PC-9 (cell line): ENCODE results near the gene SMURF1. TPM values are rescaled to one million over a fixed set of nuclear protein-coding genes. Genes with fewer than 3 reads are reported as not detected.
A peak's percentile ranks its signal among the peaks of the same experiment; 100 is the strongest.

Experiments used
- BruUV-seq: library from RNA; stranded (reverse); fragments of 400-500 nt; replicated peaks from 2 replicates; lab custom pipeline; 2021; lab: Mats Ljungman, UMichigan
- CTCF ChIA-PET: fragments of 300-600 bp; sonication (Branson Sonifier 250); formaldehyde crosslinking; loops from one replicate; lab custom pipeline; 2022; ENCODE audit warnings: antibody characterized with exemption; lab: Charles Lee
- POLR2A ChIA-PET: fragments of 300-600 bp; sonication (Branson Sonifier 250); formaldehyde crosslinking; loops from one replicate; lab custom pipeline; 2022; ENCODE audit warnings: antibody characterized with exemption; ENCODE audit not compliant: unreplicated experiment; lab: Charles Lee
- DNase-seq, 2 experiments: peaks; one replicate each; pipeline versions ENCODE4 v3.0.0 to v3.0.0-alpha.2; 2015 to 2022; ENCODE audit warnings: mixed read lengths in 1 of 2
- H2AFZ ChIP-seq: fragments of 200-600 bp; sonication (generic); 2 replicates; pipeline ENCODE4 v1.8.1; 2017; ENCODE audit warnings: antibody characterized with exemption
- H3F3A ChIP-seq: fragments of 200-600 bp; sonication (generic); 2 replicates; pipeline ENCODE4 v1.8.1; 2017; ENCODE audit warnings: antibody characterized with exemption, mild to moderate bottlenecking, low read depth; ENCODE audit not compliant: insufficient read depth
- H3K27ac ChIP-seq: fragments of 200-600 bp; sonication (generic); 2 replicates; pipeline ENCODE4 v1.6.1; 2016; ENCODE audit warnings: mixed run types
- H3K27me3 ChIP-seq: fragments of 200-600 bp; sonication (generic); 2 replicates; pipeline ENCODE4 v1.6.1; 2016; ENCODE audit warnings: low read depth, mixed run types; ENCODE audit not compliant: insufficient read depth
- H3K36me3 ChIP-seq: fragments of 200-600 bp; sonication (generic); 2 replicates; pipeline ENCODE4 v1.6.1; 2016; ENCODE audit warnings: low read depth, mixed run types
- H3K4me1 ChIP-seq: fragments of 200-600 bp; sonication (generic); replicated peaks from 2 replicates; pipeline ENCODE4 v1.6.1; 2016; ENCODE audit warnings: mixed run types; ENCODE audit not compliant: insufficient read depth
- H3K4me2 ChIP-seq: fragments of 200-600 bp; sonication (generic); 2 replicates; pipeline ENCODE4 v1.6.1; 2017; ENCODE audit warnings: mixed run types
- H3K4me3 ChIP-seq: fragments of 200-600 bp; sonication (generic); 2 replicates; pipeline ENCODE4 v1.6.1; 2016; ENCODE audit warnings: mixed run types
- H3K79me2 ChIP-seq: fragments of 200-600 bp; sonication (generic); 2 replicates; pipeline ENCODE4 v1.6.1; 2017; ENCODE audit warnings: low read depth, mixed run types
- H3K9me2 ChIP-seq: fragments of 200-600 bp; sonication (generic); 2 replicates; pipeline ENCODE4 v1.8.1; 2017; ENCODE audit warnings: mild to moderate bottlenecking; ENCODE audit not compliant: insufficient read depth
- H3K9me3 ChIP-seq: fragments of 200-600 bp; sonication (generic); 2 replicates; pipeline ENCODE4 v1.8.1; 2016; ENCODE audit warnings: low read depth; ENCODE audit not compliant: insufficient read depth
- H4K20me1 ChIP-seq: fragments of 200-600 bp; sonication (generic); 2 replicates; pipeline ENCODE4 v1.8.1; 2017; ENCODE audit not compliant: insufficient read depth
- EZH2 ChIP-seq: fragments of 200-600 bp; sonication (generic); IDR thresholded peaks from 2 replicates; pipeline ENCODE4 v1.8.0; 2017; ENCODE audit warnings: antibody characterized with exemption, low read depth
- intact Hi-C: fragments of 100-400 bp; cut with micrococcal nuclease; formaldehyde crosslinking; loops from one replicate; pipeline ENCODE4 v1.10.0; 2022; ENCODE audit not compliant: unreplicated experiment
- total RNA-seq: library from RNA; stranded (reverse); gene quantifications from 2 replicates; pipeline ENCODE4 v1.2.3, GENCODE V29; 2021
- TF ChIP-seq, protein P1 (sequence below): fragments of 200-600 bp; sonication (generic); conservative IDR thresholded peaks from 2 replicates; pipeline ENCODE4 v1.6.1; 2017; ENCODE audit warnings: mixed run types, antibody characterized with exemption, mild to moderate bottlenecking, moderate library complexity

SMURF1 gene
- total RNA-seq, 1 experiment from 2014 or later, result 53.2 TPM

DNA sequence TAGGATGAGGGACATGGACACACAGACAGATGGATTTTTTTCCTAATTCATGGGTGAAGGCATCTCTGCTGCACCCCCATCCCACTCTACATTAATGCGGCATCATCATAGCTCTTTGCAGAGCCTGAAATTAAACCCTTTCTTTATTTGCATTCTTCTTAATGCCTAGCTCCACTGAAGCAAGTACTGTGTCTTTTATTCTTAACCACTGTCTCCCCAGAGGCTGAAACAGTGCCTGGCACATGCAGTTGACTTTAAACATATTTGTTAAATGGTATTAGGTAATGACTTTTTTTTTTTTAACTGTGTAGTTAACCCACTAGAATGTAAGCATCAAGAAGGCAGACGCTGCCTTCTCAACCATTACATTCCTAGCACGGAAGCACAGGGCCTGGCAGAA, 73.5 kb downstream of the SMURF1 start:
- H4K20me1 ChIP-seq, result peaks cover 84% of the 10 kb centered on the region
- no peak overlapping the region for H3K27ac ChIP-seq
- H3F3A ChIP-seq, result peaks cover 62% of the 10 kb centered on the region
- no peak overlapping the region for H3K4me3 ChIP-seq
- no peak for TF ChIP-seq EZH2
- no peak overlapping the region for H3K4me2 ChIP-seq
- H3K9me2 ChIP-seq, result no peaks in the 10 kb centered on the region
- H3K79me2 ChIP-seq, result peaks cover 100% of the 10 kb centered on the region
- H3K27me3 ChIP-seq, result no peaks in the 10 kb centered on the region
- CTCF ChIA-PET, result interaction anchor here (0.7 kb wide), 1 partner anchor 9 kb away, joined by 5 read pairs; no protein-coding TSS in a partner anchor
- H3K4me1 ChIP-seq, result peaks cover 6% of the 10 kb centered on the region
- POLR2A ChIA-PET, result no interaction called here
- H3K36me3 ChIP-seq, result no peaks in the 10 kb centered on the region
- intact Hi-C loops, result loop anchor here (5.0 kb wide), 1 partner anchor 52 kb away; no protein-coding TSS in a partner anchor
- H3K9me3 ChIP-seq, result no peaks in the 10 kb centered on the region; the same call in 1 of the 2 replicates
- H2AFZ ChIP-seq, result no peak overlapping the region
- DNase-seq, result no peak
- BruUV-seq, result no TSS peak

GRCh38 chr7:99061001-99061776, 82.7 kb downstream of the SMURF1 start:
- Histone ChIP-seq H3F3A (peaks cover 56% of the 10 kb centered on the region), H3K27me3 (no peaks in the 10 kb centered on the region), H3K9me3 (no peaks in the 10 kb centered on the region), H3K79me2 (peaks cover 57% of the 10 kb centered on the region), H3K27ac (peak overlapping the region; percentile 27; the same call in 1 of the 2 replicates), H3K36me3 (peaks cover 29% of the 10 kb centered on the region), H4K20me1 (peaks cover 50% of the 10 kb centered on the region), H3K9me2 (no peaks in the 10 kb centered on the region), H2AFZ (no peak overlapping the region), H3K4me1 (no peaks in the 10 kb centered on the region), H3K4me2 (no peak overlapping the region), H3K4me3 (no peak overlapping the region)
- no peak for DNase-seq
- BruUV-seq, result no TSS peak
- TF ChIP-seq, protein P1, sequence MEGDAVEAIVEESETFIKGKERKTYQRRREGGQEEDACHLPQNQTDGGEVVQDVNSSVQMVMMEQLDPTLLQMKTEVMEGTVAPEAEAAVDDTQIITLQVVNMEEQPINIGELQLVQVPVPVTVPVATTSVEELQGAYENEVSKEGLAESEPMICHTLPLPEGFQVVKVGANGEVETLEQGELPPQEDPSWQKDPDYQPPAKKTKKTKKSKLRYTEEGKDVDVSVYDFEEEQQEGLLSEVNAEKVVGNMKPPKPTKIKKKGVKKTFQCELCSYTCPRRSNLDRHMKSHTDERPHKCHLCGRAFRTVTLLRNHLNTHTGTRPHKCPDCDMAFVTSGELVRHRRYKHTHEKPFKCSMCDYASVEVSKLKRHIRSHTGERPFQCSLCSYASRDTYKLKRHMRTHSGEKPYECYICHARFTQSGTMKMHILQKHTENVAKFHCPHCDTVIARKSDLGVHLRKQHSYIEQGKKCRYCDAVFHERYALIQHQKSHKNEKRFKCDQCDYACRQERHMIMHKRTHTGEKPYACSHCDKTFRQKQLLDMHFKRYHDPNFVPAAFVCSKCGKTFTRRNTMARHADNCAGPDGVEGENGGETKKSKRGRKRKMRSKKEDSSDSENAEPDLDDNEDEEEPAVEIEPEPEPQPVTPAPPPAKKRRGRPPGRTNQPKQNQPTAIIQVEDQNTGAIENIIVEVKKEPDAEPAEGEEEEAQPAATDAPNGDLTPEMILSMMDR, result no peak
- no peak for TF ChIP-seq EZH2
- CTCF ChIA-PET, result interaction anchor here (0.6 to 0.8 kb wide), 2 partner anchors 10 to 30 kb away, joined by 3 to 5 read pairs; no protein-coding TSS in a partner anchor
- intact Hi-C loops, result no loop called here
- POLR2A ChIA-PET, result no interaction called here

GRCh38 chr7:99054781-99055180, 89.1 kb downstream of the SMURF1 start:
- no TSS peak for BruUV-seq
- intact Hi-C loops, result no loop called here
- POLR2A ChIA-PET, result no interaction called here
- peaks cover 7% of the 10 kb centered on the region; the same call in 1 of the 2 replicates for H4K20me1 ChIP-seq
- DNase-seq, result no peak
- peaks cover 16% of the 10 kb centered on the region for H3K79me2 ChIP-seq
- TF ChIP-seq, protein P1, result no peak
- no peak overlapping the region for H3K4me2 ChIP-seq
- no peaks in the 10 kb centered on the region for H3K9me3 ChIP-seq
- H3K4me3 ChIP-seq, result no peak overlapping the region
- no peak overlapping the region for H3K27ac ChIP-seq
- no peak overlapping the region for H2AFZ ChIP-seq
- no peaks in the 10 kb centered on the region for H3K27me3 ChIP-seq
- H3K36me3 ChIP-seq, result peaks cover 56% of the 10 kb centered on the region
- H3F3A ChIP-seq, result peaks cover 59% of the 10 kb centered on the region
- peaks cover 18% of the 10 kb centered on the region for H3K4me1 ChIP-seq
- H3K9me2 ChIP-seq, result no peaks in the 10 kb centered on the region; the same call in 1 of the 2 replicates
- CTCF ChIA-PET, result no interaction called here
